Activated naive CD8-positive, alpha-beta T cell treated with anti-CD3 and anti-CD28 coated beads for 36 hours (primary cell): ENCODE measurements around the gene SLC44A1. TPM values are rescaled to one million over a fixed set of nuclear protein-coding genes. Genes with fewer than 3 reads are reported as not detected.
A peak's percentile ranks its signal among the peaks of the same experiment; 100 is the strongest.

ENCODE experiments used
- DNase-seq: peaks from one replicate; pipeline ENCODE4 v3.0.0; 2021
- H3K27ac Mint-ChIP-seq: one replicate; pipeline ENCODE4 v1.8.0; 2022; ENCODE audit warnings: mild to moderate bottlenecking, moderate library complexity, mixed read lengths
- H3K27me3 Mint-ChIP-seq: one replicate; pipeline ENCODE4 v1.8.0; 2022; ENCODE audit warnings: mild to moderate bottlenecking, mixed read lengths
- H3K36me3 Mint-ChIP-seq: one replicate; pipeline ENCODE4 v1.8.0; 2021; ENCODE audit warnings: mild to moderate bottlenecking, mixed read lengths
- H3K4me1 Mint-ChIP-seq: one replicate; pipeline ENCODE4 v1.8.0; 2021; ENCODE audit warnings: mixed read lengths
- H3K4me3 Mint-ChIP-seq: one replicate; pipeline ENCODE4 v1.8.0; 2022; ENCODE audit warnings: mild to moderate bottlenecking, moderate library complexity, mixed read lengths
- H3K9me3 Mint-ChIP-seq: one replicate; pipeline ENCODE4 v1.8.0; 2022; ENCODE audit warnings: mixed read lengths
- total RNA-seq, 2 experiments: library from RNA; stranded (reverse); gene quantifications; one replicate each; pipeline ENCODE4 v1.2.3, GENCODE V29; 2021

Gene SLC44A1
- total RNA-seq, 2 experiments from 2014 or later = 7.4 to 7.5 TPM

DNA sequence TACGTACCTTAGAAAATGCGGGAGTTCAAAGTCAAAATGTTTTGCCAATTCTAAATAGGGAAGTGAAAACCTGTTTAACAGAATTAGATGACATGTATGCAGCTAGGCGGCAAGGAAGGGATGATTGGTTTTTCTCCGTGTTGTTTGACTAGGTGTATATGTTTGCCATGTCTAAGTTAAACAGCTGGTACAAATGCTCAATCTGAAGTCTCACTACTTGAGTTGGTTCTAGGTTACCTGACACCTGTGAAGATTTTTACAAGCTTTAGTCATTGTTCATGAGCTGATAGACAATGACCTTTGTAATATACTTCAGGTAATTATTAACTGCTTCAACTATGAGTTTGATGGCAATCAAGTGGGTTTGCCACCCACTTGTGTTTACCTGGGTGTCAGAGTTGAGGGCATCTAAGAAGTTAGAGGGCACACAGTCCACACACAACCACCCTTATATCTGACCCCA is 74.3 kb downstream of the SLC44A1 start:
- H3K4me3 Mint-ChIP-seq = no peak overlapping the region
- DNase-seq = no peak
- no peak overlapping the region for H3K27ac Mint-ChIP-seq
- H3K36me3 Mint-ChIP-seq = peaks cover 4% of the 10 kb centered on the region
- H3K9me3 Mint-ChIP-seq = no peaks in the 10 kb centered on the region
- H3K27me3 Mint-ChIP-seq = no peaks in the 10 kb centered on the region
- no peaks in the 10 kb centered on the region for H3K4me1 Mint-ChIP-seq

DNA sequence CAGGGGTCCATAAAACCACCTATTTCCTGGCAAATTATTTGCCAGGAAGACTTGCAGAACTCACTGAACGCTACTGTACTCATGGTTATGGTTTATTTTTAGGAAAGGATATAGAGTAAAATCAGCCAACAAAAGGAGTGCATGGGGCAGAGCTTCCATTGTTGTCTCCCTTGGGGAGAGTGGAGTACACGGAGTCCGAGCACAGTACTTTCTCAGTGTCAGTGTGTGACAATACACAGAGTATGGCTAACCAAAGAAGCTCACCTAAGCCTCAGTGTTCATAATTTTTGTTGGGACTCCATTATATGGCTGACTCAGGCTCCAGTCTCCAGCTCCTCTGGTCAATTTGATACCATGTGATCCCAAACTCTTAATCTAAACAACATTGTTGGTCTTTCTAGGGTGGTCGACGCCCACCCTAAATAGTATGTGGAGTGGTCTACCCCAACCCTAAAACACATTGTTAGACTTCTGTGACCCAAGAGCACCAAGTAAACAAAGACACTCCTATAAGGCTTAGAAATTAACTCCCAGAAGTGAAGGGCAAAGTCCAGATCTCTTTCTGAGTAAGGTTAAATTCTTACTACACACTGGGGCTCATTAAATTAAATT is 74.9 kb downstream of the SLC44A1 start:
- no peaks in the 10 kb centered on the region for H3K27me3 Mint-ChIP-seq
- H3K36me3 Mint-ChIP-seq = peaks cover 4% of the 10 kb centered on the region
- H3K9me3 Mint-ChIP-seq = no peaks in the 10 kb centered on the region
- no peak overlapping the region for H3K27ac Mint-ChIP-seq
- no peak for DNase-seq
- H3K4me1 Mint-ChIP-seq = no peaks in the 10 kb centered on the region
- no peak overlapping the region for H3K4me3 Mint-ChIP-seq

DNA sequence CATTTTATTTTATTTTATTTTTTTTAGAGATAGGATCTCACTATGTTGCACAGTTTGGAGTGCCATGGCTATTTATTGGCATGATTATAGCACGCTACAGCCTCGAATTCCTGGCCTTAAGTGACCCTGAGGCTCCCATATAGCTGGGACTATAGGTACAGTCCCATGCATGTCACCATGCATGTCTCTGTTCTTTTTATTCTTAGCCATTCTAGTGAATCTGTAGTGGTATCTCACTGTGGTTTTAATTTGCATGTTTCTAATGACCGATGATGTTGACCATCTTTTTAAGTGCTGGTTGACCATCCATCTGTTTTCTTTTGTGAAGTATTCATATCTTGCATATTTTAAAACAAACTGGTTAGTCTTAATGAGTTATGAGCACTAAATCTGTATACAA is 76.1 kb downstream of the SLC44A1 start:
- H3K4me1 Mint-ChIP-seq = no peaks in the 10 kb centered on the region
- no peak overlapping the region for H3K4me3 Mint-ChIP-seq
- H3K27ac Mint-ChIP-seq = no peak overlapping the region
- DNase-seq = no peak
- no peaks in the 10 kb centered on the region for H3K27me3 Mint-ChIP-seq
- peaks cover 5% of the 10 kb centered on the region for H3K36me3 Mint-ChIP-seq
- H3K9me3 Mint-ChIP-seq = no peaks in the 10 kb centered on the region

DNA sequence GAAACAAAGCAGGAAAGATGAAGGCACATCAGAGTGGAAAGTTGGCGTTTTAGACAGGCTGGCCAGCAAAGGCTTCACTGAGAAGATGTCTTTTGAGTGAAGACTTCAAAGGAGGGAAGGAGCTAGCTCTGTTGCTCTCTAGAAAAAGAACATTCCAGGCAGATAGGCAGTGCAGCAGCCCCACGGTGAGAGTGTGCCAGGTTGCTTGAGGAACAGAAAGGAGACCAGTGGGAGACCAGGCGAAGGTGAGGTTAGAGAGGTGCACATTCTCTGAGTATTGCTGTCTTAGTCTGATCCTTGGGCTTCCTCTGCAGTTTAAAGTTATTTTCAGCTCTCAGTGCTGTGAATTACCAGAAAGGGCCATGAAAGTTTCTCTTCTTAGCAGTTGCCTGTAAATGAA is 83.8 kb downstream of the SLC44A1 start:
- H3K9me3 Mint-ChIP-seq = no peaks in the 10 kb centered on the region
- no peaks in the 10 kb centered on the region for H3K27me3 Mint-ChIP-seq
- H3K4me3 Mint-ChIP-seq = no peak overlapping the region
- no peak for DNase-seq
- no peak overlapping the region for H3K27ac Mint-ChIP-seq
- peaks cover 1% of the 10 kb centered on the region for H3K36me3 Mint-ChIP-seq
- peaks cover 2% of the 10 kb centered on the region for H3K4me1 Mint-ChIP-seq

DNA sequence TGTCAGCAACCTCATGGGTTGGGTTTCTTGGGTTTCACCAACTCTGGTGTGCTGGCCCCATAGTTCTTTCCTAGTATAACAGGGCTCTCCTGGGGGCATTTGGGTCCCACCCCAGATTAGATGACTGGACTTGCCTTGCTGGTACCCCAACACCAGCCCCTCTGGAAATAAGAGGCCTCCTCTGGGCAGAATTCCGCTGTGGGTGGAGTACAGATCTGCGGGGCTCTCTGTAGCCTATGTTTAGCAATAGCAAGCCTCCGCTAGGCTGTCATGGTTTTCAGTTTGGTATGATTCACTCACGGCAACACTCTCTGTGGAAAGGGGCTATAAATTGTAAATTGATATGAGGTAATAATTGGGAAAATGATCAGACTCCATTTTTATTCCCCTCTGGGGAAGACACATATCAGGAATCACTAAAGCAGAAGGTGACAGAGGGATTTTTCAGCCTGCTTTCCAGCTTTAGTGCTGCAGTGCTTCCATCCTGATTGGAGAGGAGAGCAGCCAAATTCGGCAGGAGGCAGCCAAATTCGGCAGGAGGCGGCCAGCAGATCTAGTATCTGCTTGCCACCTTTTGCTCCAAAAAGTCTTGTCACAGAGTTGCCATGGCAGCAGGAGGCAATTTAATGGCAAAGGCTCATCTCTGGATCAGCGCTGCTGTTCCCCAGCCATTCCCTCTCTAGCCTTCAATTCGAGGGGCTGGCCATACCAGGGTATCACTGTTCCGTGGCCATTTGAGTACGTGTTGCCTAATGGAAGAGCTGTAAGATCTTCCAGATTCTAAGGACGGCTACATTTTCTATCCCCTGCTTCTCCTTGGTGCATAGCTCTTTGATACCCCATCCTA is 84.6 kb downstream of the SLC44A1 start:
- no peaks in the 10 kb centered on the region for H3K27me3 Mint-ChIP-seq
- peaks cover 3% of the 10 kb centered on the region for H3K36me3 Mint-ChIP-seq
- no peak for DNase-seq
- H3K27ac Mint-ChIP-seq = no peak overlapping the region
- H3K9me3 Mint-ChIP-seq = no peaks in the 10 kb centered on the region
- no peak overlapping the region for H3K4me3 Mint-ChIP-seq
- peaks cover 2% of the 10 kb centered on the region for H3K4me1 Mint-ChIP-seq

DNA sequence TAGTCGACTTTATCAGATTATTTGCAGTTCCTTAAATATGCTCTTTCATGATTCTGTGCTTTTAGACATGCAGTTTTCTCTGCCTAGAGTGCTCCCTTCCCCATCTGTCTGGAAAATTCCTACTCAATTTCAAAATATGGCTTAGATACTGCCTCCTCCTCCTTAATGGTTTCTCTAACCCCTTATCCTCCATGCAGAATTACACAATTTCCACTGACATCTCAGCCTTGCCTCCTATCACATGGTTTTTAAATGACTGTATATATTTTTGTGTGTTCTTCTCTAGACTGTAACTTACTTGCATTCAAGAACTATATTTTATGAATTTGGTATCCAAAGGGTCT is 85.2 kb downstream of the SLC44A1 start:
- Mint-ChIP-seq H3K4me1 (peaks cover 2% of the 10 kb centered on the region), H3K9me3 (no peaks in the 10 kb centered on the region), H3K27me3 (no peaks in the 10 kb centered on the region), H3K27ac (no peak overlapping the region), H3K4me3 (no peak overlapping the region), H3K36me3 (peaks cover 2% of the 10 kb centered on the region)
- no peak for DNase-seq

DNA sequence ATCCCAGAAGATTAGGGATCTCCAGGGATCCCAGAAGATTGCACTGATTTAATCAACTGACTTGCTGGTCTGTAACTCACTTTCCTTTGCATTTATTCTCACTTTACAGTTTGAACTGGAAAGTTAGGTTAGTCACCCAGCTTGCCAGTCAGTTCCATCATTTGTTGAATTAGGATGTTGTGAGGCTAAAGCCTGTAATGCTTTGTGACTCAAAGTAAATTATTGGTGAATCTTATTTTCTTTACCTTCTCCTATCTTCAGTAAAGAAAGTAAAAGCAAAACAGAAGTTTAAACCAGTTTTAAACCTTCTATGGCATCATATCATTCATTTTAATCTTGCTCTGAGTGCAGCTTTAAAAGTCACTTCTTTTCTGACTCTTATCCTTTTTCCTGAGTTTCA is 85.8 kb downstream of the SLC44A1 start:
- Mint-ChIP-seq H3K4me3 (no peak overlapping the region), H3K27me3 (no peaks in the 10 kb centered on the region), H3K9me3 (no peaks in the 10 kb centered on the region), H3K27ac (no peak overlapping the region), H3K36me3 (peaks cover 2% of the 10 kb centered on the region), H3K4me1 (peaks cover 2% of the 10 kb centered on the region)
- DNase-seq = no peak

DNA sequence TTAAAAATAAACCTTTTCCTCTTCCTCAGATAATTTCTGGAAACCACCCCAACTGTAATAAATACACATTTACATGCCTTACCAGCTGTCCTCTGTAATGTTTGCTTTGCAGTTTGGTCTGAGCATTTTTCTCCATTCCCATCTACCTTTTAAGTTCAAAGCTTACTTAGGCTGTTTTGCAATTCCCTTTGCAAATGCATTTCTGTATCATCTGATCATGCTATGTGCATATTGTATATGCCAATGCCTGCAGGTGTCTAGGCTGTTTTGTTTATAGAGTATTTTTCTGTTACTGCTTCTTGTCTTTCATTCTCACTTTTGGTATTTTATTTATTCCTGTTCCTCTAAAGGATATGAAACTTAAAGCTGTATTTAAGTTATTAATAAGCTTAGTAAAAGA is 86.3 kb downstream of the SLC44A1 start:
- no peak overlapping the region for H3K27ac Mint-ChIP-seq
- no peak overlapping the region for H3K4me3 Mint-ChIP-seq
- H3K36me3 Mint-ChIP-seq = peaks cover 3% of the 10 kb centered on the region
- no peaks in the 10 kb centered on the region for H3K27me3 Mint-ChIP-seq
- H3K9me3 Mint-ChIP-seq = no peaks in the 10 kb centered on the region
- DNase-seq = no peak
- H3K4me1 Mint-ChIP-seq = peaks cover 2% of the 10 kb centered on the region

DNA sequence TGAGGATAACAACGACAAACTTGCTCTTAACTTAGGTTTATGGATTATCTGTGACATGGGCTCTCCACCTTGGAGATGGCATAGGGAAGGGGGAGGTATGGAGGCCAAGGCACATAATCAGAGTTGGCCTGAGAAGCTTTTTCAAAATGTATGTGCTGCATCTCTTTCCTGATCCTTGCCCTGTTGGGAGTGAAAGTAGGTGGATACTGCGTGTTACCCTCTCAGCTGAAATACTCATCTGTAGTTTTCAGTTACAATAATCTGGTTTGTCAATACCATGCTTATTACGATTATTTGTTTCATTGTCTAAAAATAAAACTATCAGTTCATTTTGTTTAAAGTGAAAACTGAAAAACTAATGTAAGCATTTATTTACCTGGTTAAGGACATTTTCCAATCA is 86.7 kb downstream of the SLC44A1 start:
- no peaks in the 10 kb centered on the region for H3K9me3 Mint-ChIP-seq
- H3K27me3 Mint-ChIP-seq = no peaks in the 10 kb centered on the region
- no peak overlapping the region for H3K27ac Mint-ChIP-seq
- no peak overlapping the region for H3K4me3 Mint-ChIP-seq
- peaks cover 3% of the 10 kb centered on the region for H3K36me3 Mint-ChIP-seq
- peaks cover 2% of the 10 kb centered on the region for H3K4me1 Mint-ChIP-seq
- DNase-seq = no peak

DNA sequence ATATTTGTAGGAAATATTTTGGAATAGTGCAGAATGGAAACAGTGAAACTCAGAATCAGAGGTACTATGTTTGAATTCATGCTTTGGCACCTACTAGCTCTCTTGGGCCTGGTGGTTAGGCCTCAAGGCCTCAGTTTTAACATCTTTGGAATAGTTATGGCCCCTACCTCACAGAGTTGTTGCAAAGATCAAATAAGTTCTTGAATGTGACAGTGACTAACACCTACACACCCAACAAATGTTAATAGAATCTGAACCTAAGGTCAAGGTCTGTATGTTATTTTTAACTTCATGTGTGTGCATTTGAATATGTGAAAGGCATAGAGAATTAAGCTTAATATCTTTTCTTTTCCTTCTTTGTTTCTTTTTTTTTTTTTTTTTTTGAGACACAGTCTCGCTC is 87.3 kb downstream of the SLC44A1 start:
- DNase-seq = no peak
- no peak overlapping the region for H3K27ac Mint-ChIP-seq
- no peaks in the 10 kb centered on the region for H3K27me3 Mint-ChIP-seq
- peaks cover 2% of the 10 kb centered on the region for H3K4me1 Mint-ChIP-seq
- no peak overlapping the region for H3K4me3 Mint-ChIP-seq
- no peaks in the 10 kb centered on the region for H3K9me3 Mint-ChIP-seq
- H3K36me3 Mint-ChIP-seq = peaks cover 7% of the 10 kb centered on the region

DNA sequence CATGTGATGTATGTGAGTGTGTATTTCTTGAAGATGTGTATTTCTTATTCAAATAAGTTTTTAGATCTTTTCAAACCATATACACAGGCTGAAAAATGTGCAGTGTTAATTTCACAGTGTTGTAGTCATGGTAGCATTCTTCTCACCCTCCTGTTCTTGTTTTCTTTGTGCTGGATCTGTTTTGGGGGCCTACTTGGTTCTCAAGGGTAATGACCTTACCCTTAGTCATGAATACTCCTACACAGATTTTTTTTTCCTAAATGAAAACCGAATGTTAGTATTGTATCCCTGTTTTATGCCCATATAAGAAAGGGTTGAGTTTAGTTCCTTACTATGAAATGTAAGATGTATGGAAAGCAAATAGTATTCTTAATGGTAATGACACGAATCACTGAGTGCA is 88.0 kb downstream of the SLC44A1 start:
- Mint-ChIP-seq H3K36me3 (peaks cover 11% of the 10 kb centered on the region), H3K27ac (no peak overlapping the region), H3K9me3 (no peaks in the 10 kb centered on the region), H3K27me3 (no peaks in the 10 kb centered on the region), H3K4me3 (no peak overlapping the region), H3K4me1 (peaks cover 2% of the 10 kb centered on the region)
- no peak for DNase-seq

DNA sequence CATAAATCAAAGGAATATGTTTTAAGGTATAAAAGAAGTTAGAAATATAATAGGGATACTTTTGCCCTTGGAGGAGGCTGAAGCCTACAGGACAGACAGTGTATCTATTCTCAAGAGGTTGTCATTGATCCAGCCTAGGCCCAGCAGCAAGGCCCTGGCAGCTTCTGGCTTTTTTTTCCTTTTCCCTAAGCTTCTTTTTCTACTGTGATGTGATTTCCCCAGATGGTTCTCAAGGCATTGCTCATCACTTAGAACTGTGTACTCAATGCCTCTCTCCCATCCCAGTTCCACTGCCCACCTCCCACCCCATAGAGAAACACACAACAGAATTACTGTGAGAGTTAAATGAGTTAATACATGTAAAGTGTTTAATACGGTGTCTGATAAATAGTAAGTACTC is 88.6 kb downstream of the SLC44A1 start:
- Mint-ChIP-seq H3K4me3 (no peak overlapping the region), H3K4me1 (peaks cover 2% of the 10 kb centered on the region), H3K9me3 (no peaks in the 10 kb centered on the region), H3K27ac (no peak overlapping the region), H3K27me3 (no peaks in the 10 kb centered on the region), H3K36me3 (peaks cover 13% of the 10 kb centered on the region)
- DNase-seq = no peak

DNA sequence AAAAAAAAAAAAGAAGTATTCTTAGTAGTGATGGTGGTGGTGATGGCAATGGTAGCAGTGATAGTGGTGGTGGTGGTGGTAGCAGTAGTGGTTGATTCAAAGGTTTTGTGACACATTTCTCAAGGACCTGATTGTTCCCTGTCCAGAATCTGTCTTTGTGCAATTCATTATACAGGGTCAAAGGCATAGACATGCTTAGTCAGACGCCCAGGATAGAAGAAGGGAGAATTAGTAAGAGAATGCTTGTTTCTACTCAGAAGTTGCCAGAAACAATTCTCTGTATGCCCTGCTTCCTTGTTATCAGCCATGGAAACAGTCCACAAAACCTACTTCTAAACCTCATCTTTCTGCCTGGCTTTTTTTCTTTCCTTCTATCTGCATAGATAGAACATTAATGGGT is 89.4 kb downstream of the SLC44A1 start:
- no peaks in the 10 kb centered on the region for H3K27me3 Mint-ChIP-seq
- H3K27ac Mint-ChIP-seq = no peak overlapping the region
- peaks cover 2% of the 10 kb centered on the region for H3K4me1 Mint-ChIP-seq
- H3K9me3 Mint-ChIP-seq = no peaks in the 10 kb centered on the region
- peaks cover 13% of the 10 kb centered on the region for H3K36me3 Mint-ChIP-seq
- no peak for DNase-seq
- no peak overlapping the region for H3K4me3 Mint-ChIP-seq

DNA sequence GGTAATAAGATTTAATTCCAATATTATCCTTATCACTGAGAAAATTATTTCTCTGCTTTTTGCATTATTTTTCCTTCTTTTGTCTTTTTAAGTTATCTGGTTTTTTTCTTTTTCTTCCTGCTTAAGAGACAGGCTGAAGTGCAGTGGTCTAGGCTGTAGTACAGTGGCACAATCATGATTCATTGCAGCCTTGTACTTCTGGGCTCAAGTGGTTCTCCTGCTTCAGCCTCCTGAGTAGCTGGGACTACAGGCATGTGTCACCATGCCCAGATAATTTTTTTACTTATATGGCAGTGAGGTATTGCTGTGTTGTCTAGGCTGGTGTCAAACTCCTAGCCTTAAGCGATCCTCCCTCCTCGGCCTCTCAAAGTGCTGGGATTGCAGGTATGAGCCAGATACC is 93.9 kb downstream of the SLC44A1 start:
- Mint-ChIP-seq H3K27ac (peak overlapping the region; percentile 25), H3K27me3 (no peaks in the 10 kb centered on the region), H3K4me1 (peaks cover 18% of the 10 kb centered on the region), H3K4me3 (no peak overlapping the region), H3K36me3 (peaks cover 17% of the 10 kb centered on the region), H3K9me3 (no peaks in the 10 kb centered on the region)
- no peak for DNase-seq

DNA sequence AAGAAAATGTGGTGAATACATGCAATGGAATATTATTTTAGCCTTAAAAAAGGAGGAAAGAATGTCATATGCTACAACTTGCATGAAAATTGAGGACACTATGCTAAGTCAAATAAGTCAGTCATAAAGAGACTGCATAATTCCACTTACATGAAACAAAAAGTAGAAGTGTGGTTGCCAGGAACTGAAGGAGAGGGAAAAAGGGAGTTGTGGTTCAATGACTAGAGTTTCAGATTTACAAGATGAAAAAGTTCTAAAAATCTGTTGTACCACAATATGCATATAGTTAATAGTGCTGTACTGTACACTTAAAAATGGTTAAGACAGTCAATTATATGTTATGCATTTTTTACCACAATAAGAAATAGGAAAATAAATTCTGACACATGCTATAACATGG is 95.4 kb downstream of the SLC44A1 start:
- H3K27me3 Mint-ChIP-seq = no peaks in the 10 kb centered on the region

More for the DNA sequence above, 95.4 kb downstream of the SLC44A1 start:
- Mint-ChIP-seq H3K4me3 (no peak overlapping the region), H3K36me3 (peaks cover 16% of the 10 kb centered on the region), H3K4me1 (peaks cover 18% of the 10 kb centered on the region), H3K27ac (no peak overlapping the region), H3K9me3 (no peaks in the 10 kb centered on the region)
- no peak for DNase-seq
